Left ventricle myocardium inferior (tissue), 1 donor: ENCODE results near the gene BTBD17. TPM values are rescaled to one million over a fixed set of nuclear protein-coding genes. Genes with fewer than 3 reads are reported as not detected.

ENCODE experiments used
- DNase-seq: peaks from one replicate; pipeline ENCODE4 v3.0.0-alpha.2; 2020
- H3K27ac ChIP-seq: fragments of 200-600 bp; replicated peaks from 2 replicates; pipeline ENCODE4 v1.8.0; 2021
- H3K27me3 ChIP-seq: fragments of 200-600 bp; 2 replicates; pipeline ENCODE4 v1.8.0; 2021; ENCODE audit warnings: low read depth
- H3K36me3 ChIP-seq: fragments of 200-600 bp; 2 replicates; pipeline ENCODE4 v1.8.0; 2021
- H3K4me1 ChIP-seq: fragments of 200-600 bp; 2 replicates; pipeline ENCODE4 v1.8.0; 2021
- H3K4me3 ChIP-seq: fragments of 200-600 bp; 2 replicates; pipeline ENCODE4 v1.8.0; 2021; ENCODE audit warnings: mild to moderate bottlenecking, moderate library complexity
- H3K9me3 ChIP-seq: fragments of 200-600 bp; replicated peaks from 2 replicates; pipeline ENCODE4 v1.8.0; 2021
- CTCF ChIP-seq: fragments of 200-600 bp; IDR thresholded peaks from 2 replicates; pipeline ENCODE4 v1.8.0; 2021; ENCODE audit warnings: antibody characterized with exemption, mild to moderate bottlenecking, borderline replicate concordance
- intact Hi-C: fragments of 100-400 bp; cut with micrococcal nuclease; formaldehyde crosslinking; loops from one replicate; pipeline ENCODE4 v1.11.0; 2022
- total RNA-seq: library from RNA; stranded (reverse); fragmentation: NEBNext Ultra II Directional; extraction: Animal tissue kit (Norgen Biotek cat#: 25700); gene quantifications from one replicate; pipeline ENCODE4 v1.2.1, GENCODE V29; 2021
- donor health status: DM: no; HTN: yes; CAD: no; lungs with severe emphysema.

Gene BTBD17
- total RNA-seq, 1 donor from 2014 or later = not detected

GRCh38 chr17:74368341-74369081 is 6.8 kb upstream of the BTBD17 start:
- Histone ChIP-seq H3K27ac (no peak overlapping the region), H3K9me3 (no peaks in the 10 kb centered on the region), H3K4me1 (peaks cover 13% of the 10 kb centered on the region), H3K27me3 (peaks cover 29% of the 10 kb centered on the region), H3K36me3 (no peaks in the 10 kb centered on the region), H3K4me3 (peak overlapping the region; percentile 35)
- peak; percentile 76 for DNase-seq
- intact Hi-C loops = no loop called here
- TF ChIP-seq CTCF = peak; percentile 94

GRCh38 chr17:74367206-74367605 is 5.5 kb upstream of the BTBD17 start, which contains the start of gene GPR142:
TSS of gene GPR142 (plus strand) at chr17:74367506. CDS start at chr17:74369541, 2,035 bp downstream.
- TF ChIP-seq CTCF = no peak
- peaks cover 13% of the 10 kb centered on the region for H3K4me1 ChIP-seq
- H3K36me3 ChIP-seq = no peaks in the 10 kb centered on the region
- peaks cover 42% of the 10 kb centered on the region for H3K27me3 ChIP-seq
- DNase-seq = no peak
- H3K27ac ChIP-seq = no peak within 1 kb of the TSS
- intact Hi-C loops = no loop called here
- H3K9me3 ChIP-seq = no peaks in the 10 kb centered on the region
- H3K4me3 ChIP-seq = peak within 1 kb of the TSS; percentile 35

- Histone ChIP-seq H3K9me3 (no peaks in the 10 kb centered on the region), H3K36me3 (no peaks in the 10 kb centered on the region), H3K27ac (no peak overlapping the region), H3K4me1 (peaks cover 5% of the 10 kb centered on the region), H3K4me3 (no peak overlapping the region), H3K27me3 (peaks cover 61% of the 10 kb centered on the region)
- intact Hi-C loops = no loop called here
- no peak for DNase-seq
- TF ChIP-seq CTCF = no peak
Observed at GRCh38 chr17:74362810-74363498, 1.3 kb upstream of the BTBD17 start.

GRCh38 chr17:74362069-74362405 is 369 bp upstream of the BTBD17 start:
- peaks cover 69% of the 10 kb centered on the region for H3K27me3 ChIP-seq
- no peak overlapping the region for H3K4me3 ChIP-seq
- no peak for DNase-seq
- no peak for TF ChIP-seq CTCF
- H3K4me1 ChIP-seq = peaks cover 11% of the 10 kb centered on the region
- no peaks in the 10 kb centered on the region for H3K9me3 ChIP-seq
- H3K27ac ChIP-seq = no peak overlapping the region
- H3K36me3 ChIP-seq = no peaks in the 10 kb centered on the region
- intact Hi-C loops = no loop called here

GRCh38 chr17:74360899-74361229 is 804 bp downstream of the BTBD17 start:
- TF ChIP-seq CTCF = no peak
- Histone ChIP-seq H3K27ac (no peak overlapping the region), H3K27me3 (peaks cover 77% of the 10 kb centered on the region), H3K36me3 (no peaks in the 10 kb centered on the region), H3K4me3 (no peak overlapping the region), H3K9me3 (no peaks in the 10 kb centered on the region), H3K4me1 (peaks cover 16% of the 10 kb centered on the region)
- intact Hi-C loops = no loop called here
- no peak for DNase-seq
